A673 (cell line): ENCODE results near the gene GSE1. TPM values are rescaled to one million over a fixed set of nuclear protein-coding genes. Genes with fewer than 3 reads are reported as not detected.

Experiments
- BruUV-seq: library from RNA; stranded (reverse); fragments of 400-500 nt; replicated peaks from 2 replicates; lab custom pipeline; 2021; lab: Mats Ljungman, UMichigan
- CTCF ChIA-PET: fragments of 300-600 bp; sonication (Branson Sonifier 250); formaldehyde crosslinking; loops from one replicate; lab custom pipeline; 2022; ENCODE audit warnings: antibody characterized with exemption; lab: Charles Lee
- POLR2A ChIA-PET: fragments of 300-600 bp; sonication (Branson Sonifier 250); formaldehyde crosslinking; loops from one replicate; lab custom pipeline; 2022; ENCODE audit warnings: antibody characterized with exemption; ENCODE audit not compliant: low non-redundant PET; lab: Charles Lee
- DNase-seq: peaks from one replicate; pipeline ENCODE4 v3.0.0-alpha.2; 2015; ENCODE audit warnings: low spot score
- H3K27ac ChIP-seq: fragments of 200-600 bp; sonication (generic); 2 replicates; pipeline ENCODE4 v1.5.1; 2016; ENCODE audit warnings: mixed run types, low read depth, mild to moderate bottlenecking, mixed read lengths, antibody characterized with exemption, low read length; ENCODE audit not compliant: poor library complexity, severe bottlenecking
- H3K27me3 ChIP-seq: fragments of 200-600 bp; sonication (generic); replicated peaks from 2 replicates; pipeline ENCODE4 v1.6.1; 2017; ENCODE audit warnings: mixed run types, low read depth, mild to moderate bottlenecking, mixed read lengths, antibody characterized with exemption, low read length; ENCODE audit not compliant: insufficient read depth, poor library complexity
- H3K36me3 ChIP-seq: fragments of 200-600 bp; sonication (generic); 2 replicates; pipeline ENCODE4 v1.6.1; 2016; ENCODE audit warnings: mixed run types, mild to moderate bottlenecking, mixed read lengths, antibody characterized with exemption, low read length; ENCODE audit not compliant: insufficient read depth, poor library complexity, severe bottlenecking
- H3K4me1 ChIP-seq: fragments of 200-600 bp; sonication (generic); 2 replicates; pipeline ENCODE4 v1.6.1; 2017; ENCODE audit warnings: mixed run types, mild to moderate bottlenecking, mixed read lengths, antibody characterized with exemption, low read length; ENCODE audit not compliant: insufficient read depth, poor library complexity, severe bottlenecking
- H3K4me3 ChIP-seq: fragments of 200-600 bp; sonication (generic); 2 replicates; pipeline ENCODE4 v1.5.1; 2016; ENCODE audit warnings: low read depth, mixed run types, mild to moderate bottlenecking, mixed read lengths, low read length; ENCODE audit not compliant: poor library complexity, severe bottlenecking
- H3K9me3 ChIP-seq: fragments of 200-600 bp; sonication (generic); 2 replicates; pipeline ENCODE4 v1.6.1; 2016; ENCODE audit warnings: mixed run types, low read depth, mild to moderate bottlenecking, mixed read lengths, antibody characterized with exemption, low read length; ENCODE audit not compliant: poor library complexity, severe bottlenecking
- CTCF ChIP-seq: fragments of 300-800, 200-600 bp; sonication (generic); conservative IDR thresholded peaks from 2 replicates; pipeline ENCODE4 v1.5.1; 2017; ENCODE audit warnings: low read depth, mild to moderate bottlenecking, antibody characterized with exemption, low read length, moderate library complexity, mixed read lengths
- EZH2 ChIP-seq: fragments of 200-600 bp; sonication (generic); IDR thresholded peaks from 2 replicates; pipeline ENCODE4 v1.6.1; 2017; ENCODE audit warnings: borderline replicate concordance, low read depth, mild to moderate bottlenecking, mixed read lengths, antibody characterized with exemption, low read length; ENCODE audit not compliant: poor library complexity, severe bottlenecking
- intact Hi-C: fragments of 100-400 bp; cut with micrococcal nuclease; formaldehyde crosslinking; loops from one replicate; pipeline ENCODE4 v1.10.0; 2022; ENCODE audit not compliant: unreplicated experiment
- total RNA-seq: library from RNA; stranded (reverse); gene quantifications from 2 replicates; pipeline ENCODE4 v1.2.3, GENCODE V29; 2021

The GSE1 gene
- total RNA-seq, 1 experiment from 2014 or later = 64.2 TPM

GRCh38 chr16:85706449-85707034 is 93.4 kb downstream of the GSE1 start:
- Histone ChIP-seq H3K9me3 (no peaks in the 10 kb centered on the region), H3K4me3 (no peak overlapping the region), H3K36me3 (no peaks in the 10 kb centered on the region), H3K4me1 (no peaks in the 10 kb centered on the region), H3K27ac (no peak overlapping the region), H3K27me3 (no peaks in the 10 kb centered on the region)
- CTCF ChIA-PET = no interaction called here
- POLR2A ChIA-PET = no interaction called here
- no peak for TF ChIP-seq CTCF
- no peak for TF ChIP-seq EZH2
- no TSS peak for BruUV-seq
- no peak for DNase-seq
- intact Hi-C loops = no loop called here

DNA sequence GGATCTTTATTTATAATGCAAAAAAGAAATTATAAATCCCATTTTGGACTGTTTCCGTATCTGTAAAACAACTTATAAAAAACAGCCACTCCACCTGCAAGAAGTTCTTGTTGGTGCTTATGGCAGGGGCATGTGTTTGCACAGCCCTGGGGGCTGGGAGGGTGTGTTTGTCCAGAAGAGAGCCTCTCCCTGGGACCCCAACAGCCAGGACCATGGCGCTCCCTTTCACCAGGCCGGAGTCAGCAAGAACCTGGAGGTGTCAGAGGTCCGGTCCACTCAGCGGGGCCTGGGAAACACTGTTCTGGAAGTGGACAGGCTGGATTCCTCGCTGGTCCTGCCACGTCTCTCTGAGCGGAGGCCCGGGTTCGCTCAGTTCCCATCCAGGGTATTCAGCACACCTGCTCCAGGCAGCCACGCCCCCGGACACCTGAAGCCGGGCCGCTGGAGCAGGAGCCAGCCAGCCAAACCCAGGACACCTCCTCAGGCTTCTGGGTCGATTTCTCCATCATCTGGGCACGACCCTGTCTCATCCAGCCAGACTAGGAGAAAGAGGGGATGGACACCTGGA is 94.5 kb downstream of the GSE1 start:
- H3K27me3 ChIP-seq = no peaks in the 10 kb centered on the region
- no peak for DNase-seq
- CTCF ChIA-PET = no interaction called here
- no peaks in the 10 kb centered on the region for H3K4me1 ChIP-seq
- POLR2A ChIA-PET = no interaction called here
- no peak overlapping the region for H3K4me3 ChIP-seq
- no peaks in the 10 kb centered on the region for H3K36me3 ChIP-seq
- H3K27ac ChIP-seq = no peak overlapping the region
- intact Hi-C loops = no loop called here
- BruUV-seq = no TSS peak
- peaks cover 3% of the 10 kb centered on the region for H3K9me3 ChIP-seq
- no peak for TF ChIP-seq EZH2
- TF ChIP-seq CTCF = no peak

DNA sequence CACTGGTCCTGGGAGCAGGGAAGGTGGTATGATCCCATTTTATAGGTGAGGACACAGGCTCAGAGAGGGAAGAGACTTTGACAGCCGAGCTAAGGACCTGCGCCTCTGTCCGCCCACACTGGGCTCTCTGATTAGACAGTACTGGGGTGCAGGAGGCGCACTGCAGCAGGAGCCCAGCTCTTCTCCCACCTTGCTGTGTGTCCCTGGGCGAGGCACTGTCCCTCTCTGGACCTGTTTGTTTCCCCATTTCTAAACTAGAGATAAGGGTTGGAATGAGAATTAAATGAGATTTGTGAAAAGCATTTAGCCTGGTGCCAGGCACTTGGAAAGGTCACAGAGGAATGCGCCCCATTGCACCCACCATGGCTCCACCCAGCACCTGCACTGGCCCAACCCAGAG is 95.2 kb downstream of the GSE1 start:
- ChIA-PET CTCF (no interaction called here), POLR2A (no interaction called here)
- H3K9me3 ChIP-seq = peaks cover 3% of the 10 kb centered on the region
- H3K36me3 ChIP-seq = no peaks in the 10 kb centered on the region
- DNase-seq = no peak
- H3K27me3 ChIP-seq = no peaks in the 10 kb centered on the region
- H3K4me3 ChIP-seq = no peak overlapping the region
- no TSS peak for BruUV-seq
- H3K4me1 ChIP-seq = no peaks in the 10 kb centered on the region
- intact Hi-C loops = no loop called here
- TF ChIP-seq CTCF (no peak), EZH2 (no peak)
- no peak overlapping the region for H3K27ac ChIP-seq
